Stimulated activated CD8-positive, alpha-beta memory T cell treated with anti-CD3 and anti-CD28 coated beads, Interleukin-12 subunit alpha, Interleukin-12 subunit beta, amount 100 ng/mL, for 4 hours (primary cell): ENCODE measurements around the gene FRY.

Source experiments
- DNase-seq: peaks from one replicate; pipeline ENCODE4 v3.0.0-alpha.2; 2020; ENCODE audit warnings: low read depth

FRY gene

DNA sequence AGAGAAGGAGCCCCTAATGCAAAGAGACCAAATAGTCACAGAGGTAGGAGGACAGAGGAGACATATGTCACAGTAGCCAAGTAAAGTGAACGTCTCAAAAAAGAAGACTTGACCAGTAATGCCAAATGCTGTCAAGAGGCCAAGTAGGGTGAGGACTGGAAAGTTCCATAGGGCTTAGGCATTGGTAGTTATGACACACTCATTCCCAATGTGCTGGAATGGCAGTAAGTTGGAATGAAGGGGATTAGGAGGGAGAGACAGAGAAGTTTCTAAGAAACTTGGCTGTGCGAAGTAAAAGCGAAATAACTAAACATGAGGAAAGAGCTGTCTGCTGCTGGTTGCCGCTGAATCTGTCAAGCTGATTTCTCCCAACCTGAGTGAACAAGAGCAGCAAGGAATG, 14.9 kb upstream of the FRY start:
- no peak for DNase-seq

- no peak for DNase-seq
Observed at GRCh38 chr13:32017474-32017873, 14.1 kb upstream of the FRY start.

GRCh38 chr13:32019612-32020233, 11.9 kb upstream of the FRY start:
- no peak for DNase-seq

DNA sequence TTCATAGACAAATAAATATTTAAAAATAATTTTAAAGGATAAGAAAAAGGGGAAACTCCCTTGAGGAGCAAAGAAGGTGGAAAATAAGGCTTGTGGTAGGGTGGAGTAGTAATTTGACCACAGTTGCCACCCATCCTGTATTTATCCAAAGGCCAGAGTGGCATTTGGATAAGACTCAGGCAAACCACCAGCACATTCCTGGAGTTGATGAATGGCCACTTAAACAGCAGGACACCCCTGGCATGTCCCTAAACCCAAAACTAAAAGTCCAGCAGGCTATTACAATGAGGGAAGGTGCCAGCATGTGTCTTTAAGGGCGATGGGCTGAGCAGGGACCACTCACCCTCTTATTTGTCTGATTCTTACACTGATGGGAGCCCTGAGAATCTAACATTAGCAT, 9.8 kb upstream of the FRY start:
- no peak for DNase-seq

DNA sequence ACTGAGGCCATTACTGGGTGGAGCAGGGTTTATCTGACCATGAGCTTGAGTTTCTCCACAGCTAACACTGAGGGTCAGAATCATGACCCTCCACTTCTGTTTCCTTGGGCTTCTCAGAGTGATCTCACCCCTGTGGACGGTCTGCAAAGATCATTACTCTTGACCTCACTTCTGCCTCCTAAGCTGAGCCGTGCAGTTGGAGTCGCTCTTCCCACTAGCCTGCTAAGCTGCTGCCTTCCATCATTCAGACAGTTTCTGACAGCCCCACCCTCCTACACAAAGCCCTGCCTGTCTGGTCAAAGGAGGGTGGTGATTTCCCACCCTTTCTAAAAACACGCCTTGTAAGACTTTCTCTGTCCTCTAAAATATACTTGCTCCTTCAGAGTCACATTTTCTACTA, 9.3 kb upstream of the FRY start:
- DNase-seq, result no peak

DNA sequence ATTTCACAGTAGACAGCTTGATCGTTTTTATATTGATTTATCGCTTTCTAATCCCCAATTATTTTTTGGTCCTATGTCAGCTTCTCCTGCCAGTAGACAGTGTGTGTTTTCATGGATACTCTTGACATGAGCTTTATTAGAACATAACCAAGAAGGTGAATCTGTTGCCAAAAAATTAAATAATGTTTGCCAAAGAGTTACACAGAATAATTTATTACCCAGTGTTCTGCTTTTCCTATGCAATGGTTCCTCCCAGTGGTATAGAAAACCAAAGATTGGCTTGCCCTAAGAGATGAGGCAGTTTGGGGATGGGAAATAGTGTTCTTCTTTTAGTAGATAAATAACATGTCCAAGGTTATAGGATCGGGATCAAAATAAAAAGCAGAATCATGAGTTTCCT, 8.5 kb upstream of the FRY start:
- no peak for DNase-seq

DNA sequence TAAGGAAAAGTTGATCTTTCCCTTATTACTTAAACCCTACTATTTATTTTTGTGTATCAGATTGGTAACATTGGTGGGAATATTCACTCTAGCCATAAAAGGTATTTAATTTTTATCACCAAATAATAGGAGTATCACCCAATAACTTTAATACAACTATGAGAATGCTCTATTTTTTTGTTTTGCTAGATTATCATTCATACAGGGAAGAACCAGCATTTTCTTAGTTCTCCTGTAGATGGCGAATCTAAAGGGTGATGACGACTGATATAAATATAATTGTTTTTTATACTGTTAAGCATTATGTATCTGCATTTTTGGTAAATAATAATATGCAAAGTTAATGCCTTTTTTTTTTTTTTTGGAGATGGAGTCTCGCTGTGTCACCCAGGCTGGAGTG, 7.9 kb upstream of the FRY start:
- no peak for DNase-seq

DNA sequence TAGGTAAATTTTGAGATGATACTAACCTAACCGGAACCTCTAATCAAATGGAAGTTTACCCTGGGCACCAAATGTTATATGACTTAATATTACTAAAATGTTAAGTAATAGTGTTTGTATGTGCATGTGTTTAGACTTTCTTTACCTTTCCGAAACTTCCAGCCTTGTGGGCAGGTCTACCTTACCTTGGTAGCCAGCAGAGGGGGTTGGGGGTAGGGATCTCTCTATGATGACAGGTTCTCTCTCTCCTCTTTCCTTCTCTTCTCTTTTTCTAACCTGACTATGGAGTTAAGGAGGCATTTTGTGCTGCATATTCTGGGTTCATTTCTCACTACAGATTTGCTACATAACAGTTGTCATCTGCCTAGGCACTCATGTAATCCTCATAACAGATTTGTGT, 6.8 kb upstream of the FRY start:
- no peak for DNase-seq

DNA sequence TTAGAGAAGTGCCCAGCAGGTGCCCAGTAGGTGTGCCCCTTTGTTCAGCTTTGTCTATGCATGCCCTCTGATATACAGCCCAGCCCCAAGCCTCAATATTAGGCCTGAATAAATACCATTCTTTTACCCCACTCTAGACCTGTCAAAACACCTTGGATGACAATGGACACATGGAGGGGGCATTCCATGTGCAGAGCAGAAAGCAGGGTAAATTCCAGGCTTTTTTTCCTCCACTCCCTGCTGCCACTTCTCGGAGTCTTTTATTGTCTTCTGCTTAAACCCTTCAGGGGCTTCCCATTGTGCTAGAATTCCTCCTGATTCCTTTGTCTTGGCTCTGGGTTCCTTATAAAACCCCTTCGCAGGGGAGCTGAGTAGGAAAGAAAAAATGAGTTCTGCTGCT, 5.8 kb upstream of the FRY start:
- no peak for DNase-seq

GRCh38 chr13:32026623-32027022, 5.0 kb upstream of the FRY start:
- no peak for DNase-seq

GRCh38 chr13:32028711-32029110, 2.9 kb upstream of the FRY start:
- DNase-seq, result no peak

DNA sequence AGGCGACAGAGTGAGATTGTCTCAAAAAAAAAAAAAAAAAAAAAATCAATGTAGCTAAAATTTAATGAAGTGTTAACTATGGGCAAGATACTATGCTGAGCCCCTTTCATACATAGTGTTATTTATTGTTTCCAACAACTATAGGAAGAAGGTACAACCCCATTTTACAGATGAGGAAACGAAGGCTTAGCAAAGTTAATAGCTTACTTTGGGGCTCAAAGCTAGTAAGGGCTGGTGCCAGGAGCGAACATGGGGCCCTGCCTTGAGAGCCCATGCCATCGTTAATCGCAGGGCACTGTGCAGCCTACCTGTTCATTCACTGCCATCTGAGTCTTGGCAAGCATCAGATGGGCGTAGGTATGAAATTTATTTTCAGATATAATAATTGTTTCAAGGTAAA, 1.9 kb upstream of the FRY start:
- no peak for DNase-seq

DNA sequence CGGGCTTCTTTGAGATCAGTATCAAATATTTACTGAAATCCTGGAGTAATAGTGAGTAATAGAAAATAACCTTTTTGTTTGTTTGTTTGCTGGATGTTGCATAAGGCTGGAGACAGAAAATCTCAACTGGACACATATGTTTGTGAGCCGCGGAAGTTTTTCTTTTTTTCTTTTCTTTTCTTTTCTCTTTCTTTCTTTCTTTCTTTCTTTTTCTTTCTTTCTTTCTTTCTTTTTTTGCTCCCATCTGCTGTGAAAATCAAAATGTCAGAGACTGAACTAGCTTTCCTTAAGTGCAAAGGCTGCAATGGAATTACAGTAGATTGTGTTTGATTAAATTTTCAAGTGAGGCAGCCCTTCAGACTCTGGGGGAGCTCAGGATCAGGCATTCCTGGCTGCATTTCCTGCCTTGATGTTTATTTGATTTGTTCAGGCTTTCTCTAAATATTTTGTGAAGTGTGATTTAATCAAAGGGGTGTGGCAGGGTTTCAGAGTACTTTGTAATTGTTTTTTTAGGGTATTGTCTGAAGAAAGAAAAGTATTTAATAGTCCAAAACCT, 319 bp downstream of the FRY start:
- DNase-seq, result no peak

DNA sequence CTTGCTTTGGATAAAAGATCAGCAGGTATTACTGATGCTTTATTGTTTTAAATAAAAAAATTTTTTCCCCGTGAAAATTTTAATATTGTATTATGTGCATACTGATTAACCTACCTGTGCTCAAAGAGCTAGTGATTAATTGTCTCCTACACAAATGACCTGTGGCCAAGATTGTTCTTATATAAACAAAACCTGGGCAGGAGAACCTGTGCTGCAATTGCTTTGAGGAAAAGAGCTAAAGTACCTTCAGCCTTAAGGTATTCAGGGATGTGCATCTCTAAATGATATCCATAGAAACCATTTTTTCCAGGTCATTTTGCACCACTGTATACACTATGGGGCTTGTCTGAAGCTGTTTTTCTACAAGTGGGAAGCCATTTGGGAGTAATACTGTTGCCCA, 1.2 kb downstream of the FRY start:
- DNase-seq, result no peak

DNA sequence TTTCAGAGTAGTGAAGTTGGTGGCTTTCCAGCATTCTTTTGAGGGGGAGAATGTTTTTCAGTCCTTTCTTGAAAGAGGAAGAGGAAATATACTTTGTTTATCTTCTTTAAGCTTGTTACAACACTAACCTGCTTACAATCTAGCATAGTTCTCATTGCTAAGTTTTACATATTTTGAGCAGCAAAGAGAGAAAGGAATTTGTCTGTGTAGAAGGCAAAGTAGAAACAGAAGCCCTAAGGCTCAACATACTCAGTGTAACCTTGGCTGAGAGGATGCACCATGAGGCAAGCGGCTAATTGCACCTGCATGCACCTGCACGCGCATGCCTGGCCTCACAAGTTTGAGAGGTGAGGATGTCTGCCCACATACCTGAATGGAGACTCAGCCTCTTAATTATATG, 2.2 kb downstream of the FRY start:
- no peak for DNase-seq

DNA sequence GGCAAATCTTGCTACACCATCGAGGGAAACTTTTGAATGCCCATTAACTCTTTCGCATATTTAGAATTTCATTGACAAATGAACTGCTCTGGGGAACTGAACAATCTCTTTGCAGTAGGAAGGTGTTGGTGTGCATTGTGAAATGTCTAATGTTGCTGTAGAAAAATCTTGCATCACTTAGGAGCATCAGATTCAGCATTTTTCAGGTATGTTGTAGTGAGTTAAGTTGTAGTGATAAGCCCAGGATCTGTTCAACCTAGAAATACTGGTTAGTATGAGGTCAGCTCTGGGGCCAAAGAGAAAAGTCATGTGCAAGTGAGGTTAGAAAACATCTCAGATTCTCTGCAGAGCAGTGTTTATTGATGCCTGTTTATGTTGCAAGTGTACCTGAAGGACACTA, 4.1 kb downstream of the FRY start:
- no peak for DNase-seq

- DNase-seq, result no peak
Observed at GRCh38 chr13:32036126-32036695, 4.6 kb downstream of the FRY start.

DNA sequence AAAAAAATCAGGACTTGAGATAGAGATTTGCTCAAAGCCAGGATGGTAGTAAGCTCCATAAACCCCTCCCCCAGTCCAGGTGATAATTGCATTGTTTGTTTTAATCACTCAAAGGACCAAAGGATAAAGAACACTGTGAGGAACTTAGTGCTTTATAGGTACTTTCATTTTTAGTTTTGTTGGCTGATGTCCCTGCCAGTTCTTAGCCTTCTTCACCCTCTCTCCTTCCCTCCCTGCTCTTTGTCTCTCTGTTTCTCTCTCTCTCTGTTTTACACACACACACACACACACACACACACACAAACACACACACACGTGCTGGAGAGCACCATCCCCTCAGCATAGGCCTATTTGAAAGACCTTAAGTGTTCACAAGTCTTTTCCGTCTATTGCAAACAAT, 5.2 kb downstream of the FRY start:
- DNase-seq, result no peak

DNA sequence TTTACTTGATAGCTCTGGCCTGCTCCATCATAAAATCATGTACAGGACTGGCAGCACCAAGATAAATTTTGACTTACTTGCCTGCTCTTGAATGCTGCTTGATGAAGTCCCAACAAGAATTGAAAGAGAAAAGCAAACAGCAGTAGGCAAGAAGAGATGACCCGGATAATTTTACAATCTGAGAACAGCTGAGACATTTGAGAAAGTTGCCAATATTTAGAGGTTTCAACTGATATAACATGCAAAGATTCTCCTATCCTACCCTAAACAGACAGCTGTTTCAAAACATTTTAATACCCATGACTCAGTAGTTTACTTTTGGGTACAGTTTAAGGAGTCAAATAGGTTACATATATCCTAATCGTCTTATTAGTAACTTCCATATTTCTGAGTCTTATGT, 5.9 kb downstream of the FRY start:
- no peak for DNase-seq

GRCh38 chr13:32038343-32038742, 6.8 kb downstream of the FRY start:
- no peak for DNase-seq

DNA sequence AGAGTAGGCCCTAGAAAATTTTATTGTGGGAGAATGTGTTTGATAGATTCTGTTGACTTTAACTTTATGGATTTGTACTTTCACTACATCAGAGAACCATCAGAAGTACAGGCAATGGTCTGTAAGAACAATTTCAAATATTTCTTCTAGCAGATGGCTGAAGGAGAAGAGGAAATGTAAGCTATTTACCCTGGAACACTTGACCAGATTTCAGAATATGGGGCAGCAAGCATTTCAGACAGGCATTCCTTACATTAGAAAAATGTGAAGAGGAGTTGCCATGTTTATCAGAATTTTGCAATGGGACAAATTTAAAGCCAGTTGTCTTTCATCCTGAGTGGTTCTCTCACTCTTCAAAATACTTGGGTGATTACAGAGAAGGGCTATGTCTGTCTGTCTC, 7.5 kb downstream of the FRY start:
- no peak for DNase-seq

GRCh38 chr13:32039528-32039927, 8.0 kb downstream of the FRY start:
- DNase-seq, result no peak

- no peak for DNase-seq
Observed at GRCh38 chr13:32040052-32040642, 8.6 kb downstream of the FRY start.

- DNase-seq, result no peak
Observed at GRCh38 chr13:32040689-32041088, 9.1 kb downstream of the FRY start.
